Spleen (tissue), 11 donors: ENCODE data around the gene SCRG1. TPM values are rescaled to one million over a fixed set of nuclear protein-coding genes. Genes with fewer than 3 reads are reported as not detected.

Experiments
- polyA plus RNA-seq, 3 donors: library from polyadenylated mRNA; stranded (reverse); fragments of 200-250 nt; gene quantifications; one replicate each; pipeline ENCODE4 v1.2.1, GENCODE V29; 2013
- small RNA-seq, 4 donors: library from RNA; depleted of rRNA; stranded (forward); fragments of <200 nt; gene quantifications; one replicate each; pipeline ENCODE3, GENCODE V24; 2016
- total RNA-seq, 7 donors: library from RNA; depleted of rRNA in 3 of 7; stranded (reverse); fragments of >200 nt in 3 of 7; fragmentation: NEBNext Ultra II Directional in 4 of 7; extraction: Animal tissue kit (Norgen Biotek cat#: 25700) in 4 of 7; gene quantifications; one replicate each; pipeline versions ENCODE4 v1.1.0 to v1.2.1, GENCODE V29; 2016 to 2021
- donor health status: healthy with polysubstance abuse.
- donor health status: DM: no; HTN: no; CAD: no; lungs with moderate emphysema.
- donor health status: DM: no; HTN: no; CAD: no.
- donor health status: Bipolar disorder and iron deficiency.
- donor health status: healthy.
- donor health status: DM: no; HTN: no; CAD: no.
- donor health status: DM: yes; HTN: yes; CAD: no.

SCRG1 gene
- total and polyA plus RNA-seq, 10 donors: 0.09 to 0.79 (median 0.35) TPM; not detected in 2

Small RNAs within 50 kb of the gene (small RNA-seq; reads per million reads assigned to genes)
- gene RNU6-1096P: 0 reads per million in 4 donors

Other genes starting within 250 kb of the SCRG1 start
- 10 to 100 TPM; 20.3 to 28.5 (median 21.7) TPM for gene GALNT7, start 230.3 kb downstream of the SCRG1 start, total RNA-seq
- gene GALNT7, start 230.3 kb downstream of the SCRG1 start, polyA plus RNA-seq: 1 to 10 TPM; 7.6 to 8.7 (median 8.0) TPM
- gene HMGB2, start 64.8 kb downstream of the SCRG1 start, total RNA-seq: 100 to 1,000 TPM in 5 of 7 donors, 10 to 100 TPM in 2; 78.2 to 143 (median 126) TPM
- gene HMGB2, start 64.8 kb downstream of the SCRG1 start, polyA plus RNA-seq: 100 to 1,000 TPM; 116 to 421 (median 163) TPM
- 10 to 100 TPM in 6 of 7 donors, 1 to 10 TPM in 1; 6.0 to 43.2 (median 20.4) TPM for gene SAP30, start 28.2 kb downstream of the SCRG1 start, total RNA-seq
- 10 to 100 TPM in 1 of 3 donors, 1 to 10 TPM in 2; 2.7 to 10.6 (median 8.0) TPM for gene SAP30, start 28.2 kb downstream of the SCRG1 start, polyA plus RNA-seq
- 1 to 10 TPM in 5 of 7 donors, under 1 TPM in 2; 0.80 to 6.3 (median 1.5) TPM for gene HAND2, start 131.1 kb upstream of the SCRG1 start, total RNA-seq
- gene HAND2, start 131.1 kb upstream of the SCRG1 start, polyA plus RNA-seq: 1 to 10 TPM in 2 of 3 donors, under 1 TPM in 1; 0.93 to 3.8 (median 2.4) TPM